HG03064 (cell line): ENCODE data around the gene LILRB3.
A peak's percentile ranks its signal among the peaks of the same experiment; 100 is the strongest.
"Not testable (repeated sequence)": the region's sequence is repeated elsewhere in the genome, so short reads cannot be mapped to it uniquely, and the experiment has no call there.

Experiments
- ATAC-seq: cut with Tn5 transposase; IDR thresholded peaks from one replicate; pipeline ENCODE4 v1.9.1; 2021; ENCODE audit warnings: low read depth; ENCODE audit not compliant: unreplicated experiment

Gene LILRB3

GRCh38 chr19:54243809-54244208 is 21.0 kb upstream of the LILRB3 start:
- ATAC-seq = not testable (repeated sequence)

- ATAC-seq = not testable (repeated sequence)
Measured at GRCh38 chr19:54242646-54243045, 19.8 kb upstream of the LILRB3 start, which contains the start of gene LILRA6. Gene LILRA6 (minus strand): TSS chr19:54242790.

GRCh38 chr19:54242234-54242633 is 19.4 kb upstream of the LILRB3 start:
- ATAC-seq = not testable (repeated sequence)

GRCh38 chr19:54240372-54241336 is 17.8 kb upstream of the LILRB3 start:
- not testable (repeated sequence) for ATAC-seq

GRCh38 chr19:54239491-54240371 is 16.9 kb upstream of the LILRB3 start:
- ATAC-seq = not testable (repeated sequence)

- no peak for ATAC-seq
Measured at GRCh38 chr19:54233941-54234340, 11.1 kb upstream of the LILRB3 start.

- peak; percentile 61 for ATAC-seq
Measured at GRCh38 chr19:54231077-54231931, 8.5 kb upstream of the LILRB3 start.

- no peak for ATAC-seq
Measured at GRCh38 chr19:54230031-54230430, 7.2 kb upstream of the LILRB3 start.

- ATAC-seq = no peak
Measured at GRCh38 chr19:54229146-54229545, 6.3 kb upstream of the LILRB3 start.

GRCh38 chr19:54224619-54225018 is 1.8 kb upstream of the LILRB3 start:
- ATAC-seq = not testable (repeated sequence)

GRCh38 chr19:54223937-54224281 is 1.1 kb upstream of the LILRB3 start:
- ATAC-seq = not testable (repeated sequence)

GRCh38 chr19:54223277-54223936 is 600 bp upstream of the LILRB3 start:
- ATAC-seq = not testable (repeated sequence)

- ATAC-seq = not testable (repeated sequence)
Measured at GRCh38 chr19:54221947-54222346, 860 bp downstream of the LILRB3 start.

- ATAC-seq = not testable (repeated sequence)
Measured at GRCh38 chr19:54219702-54220101, 3.1 kb downstream of the LILRB3 start.

- ATAC-seq = no peak
Measured at GRCh38 chr19:54218960-54219661, 3.7 kb downstream of the LILRB3 start.

GRCh38 chr19:54218259-54218658 is 4.5 kb downstream of the LILRB3 start:
- ATAC-seq = no peak

- ATAC-seq = not testable (repeated sequence)
Measured at GRCh38 chr19:54217517-54218247, 5.1 kb downstream of the LILRB3 start.

GRCh38 chr19:54216869-54217268 is 5.9 kb downstream of the LILRB3 start:
- ATAC-seq = no peak
